Body of pancreas (tissue), 4 donors: ENCODE results near the gene UBE2E2. TPM values are rescaled to one million over a fixed set of nuclear protein-coding genes. Genes with fewer than 3 reads are reported as not detected.

ENCODE experiments used
- ATAC-seq: fragments of 150-250 bp; one replicate; pipeline ENCODE4 v1.9.1; 2016
- DNase-seq, 4 donors: peaks; one replicate each; pipeline ENCODE4 v3.0.0-alpha.2; 2019
- H3K27ac ChIP-seq, 4 donors: fragments of 200-600 bp; sonication (generic); 1 replicate in 3 of 4; 2 replicates in 1 of 4; pipeline versions ENCODE4 v1.5.1 to v1.6.1; 2016 to 2019; ENCODE audit warnings: mild to moderate bottlenecking in 1 of 4, mixed read lengths in 1 of 4, moderate library complexity in 1 of 4
- H3K27me3 ChIP-seq, 2 donors: fragments of 200-600 bp; sonication (generic); one replicate each; pipeline ENCODE4 v1.6.0; 2016; ENCODE audit warnings: mild to moderate bottlenecking in 1 of 2
- H3K36me3 ChIP-seq, 2 donors: fragments of 200-600 bp; sonication (generic); replicated peaks in 1 of 2; 2 replicates each; pipeline ENCODE4 v1.5.1; 2016; ENCODE audit warnings: low read depth in 2 of 2; ENCODE audit not compliant: insufficient read depth in 1 of 2
- H3K4me1 ChIP-seq: fragments of 200-600 bp; sonication (generic); one replicate; pipeline ENCODE4 v1.6.0; 2016
- H3K4me3 ChIP-seq, 2 donors: fragments of 200-600 bp; sonication (generic); 1 replicate in 1 of 2; 2 replicates in 1 of 2; pipeline ENCODE4 v1.5.1; 2016 to 2019
- H3K9me3 ChIP-seq, 3 donors: fragments of 200-600 bp; sonication (generic); 1 replicate in 2 of 3; 2 replicates in 1 of 3; pipeline ENCODE4 v1.5.1; 2016
- CTCF ChIP-seq, 7 experiments: fragments of 450-650 bp in 4 of 7; fragments of 200-600 bp in 3 of 7; sonication (generic) in 3 of 7; IDR thresholded peaks; one replicate each; pipeline ENCODE4 v1.5.1; 2016 to 2019; ENCODE audit warnings: antibody characterized with exemption in 7 of 7
- POLR2A ChIP-seq, 3 donors: fragments of 450-650 bp; IDR thresholded peaks; one replicate each; pipeline ENCODE4 v1.6.1; 2016; ENCODE audit warnings: antibody characterized with exemption in 3 of 3, mild to moderate bottlenecking in 2 of 3
- WGBS, 2 donors: methylation state at CpG; one replicate each; pipeline ENCODE4 v1.1.5; 2017; 5-methylcytosine and 5-hydroxymethylcytosine counted together
- intact Hi-C: fragments of 100-400 bp; cut with DNase I; formaldehyde crosslinking; loops from one replicate; pipeline ENCODE4 v1.15.1; 2023
- total RNA-seq, 2 donors: library from RNA; depleted of rRNA; stranded (reverse); fragments of >200 nt; gene quantifications; one replicate each; pipeline ENCODE4 v1.1.0, GENCODE V29; 2016

UBE2E2 gene
- total RNA-seq, 2 donors from 2014 or later = 7.8 to 23.7 TPM

- TF ChIP-seq POLR2A (IDR thresholded peaks at IDR 0.05) = no peak
- no peak for TF ChIP-seq CTCF (IDR thresholded peaks at IDR 0.05)
- no peak for DNase-seq
- Histone ChIP-seq H3K4me1 (no peaks in the 10 kb centered on the region), H3K36me3 (no peaks in the 10 kb centered on the region), H3K4me3 (no peak overlapping the region), H3K9me3 (peaks cover 0 to 6% (median 0%) of the 10 kb centered on the region in 3 donors), H3K27ac (no peak overlapping the region), H3K27me3 (no peaks in the 10 kb centered on the region)
- no peak for ATAC-seq
- intact Hi-C loops = no loop called here
- 77 to 94% methylated on average over 4 of the region's 4 CpGs for WGBS, 2 donors
Observed at GRCh38 chr3:23474580-23475357, 271.6 kb downstream of the UBE2E2 start.

GRCh38 chr3:23475446-23475845, 272.3 kb downstream of the UBE2E2 start:
- ATAC-seq = no peak
- Histone ChIP-seq H3K9me3 (peaks cover 0 to 6% (median 0%) of the 10 kb centered on the region in 3 donors), H3K4me1 (no peaks in the 10 kb centered on the region), H3K4me3 (no peak overlapping the region), H3K27me3 (no peaks in the 10 kb centered on the region), H3K36me3 (no peaks in the 10 kb centered on the region), H3K27ac (no peak overlapping the region)
- WGBS, 2 donors = 71 to 79% methylated on average over 2 of the region's 2 CpGs
- intact Hi-C loops = no loop called here
- no peak for DNase-seq
- TF ChIP-seq POLR2A (IDR thresholded peaks at IDR 0.05) (no peak), CTCF (IDR thresholded peaks at IDR 0.05) (no peak)

- Histone ChIP-seq H3K4me3 (no peak overlapping the region), H3K4me1 (no peaks in the 10 kb centered on the region), H3K36me3 (no peaks in the 10 kb centered on the region), H3K9me3 (peaks cover 0 to 6% (median 0%) of the 10 kb centered on the region in 3 donors), H3K27ac (no peak overlapping the region), H3K27me3 (no peaks in the 10 kb centered on the region)
- 66 to 92% methylated on average over 2 to 3 of the region's 3 CpGs for WGBS, 2 donors
- ATAC-seq (no peak), DNase-seq (no peak)
- TF ChIP-seq CTCF (IDR thresholded peaks at IDR 0.05) = no peak
- intact Hi-C loops = no loop called here
Observed at GRCh38 chr3:23479026-23479425, 275.9 kb downstream of the UBE2E2 start.

GRCh38 chr3:23479615-23480328, 276.6 kb downstream of the UBE2E2 start:
- ATAC-seq = no peak
- no peak overlapping the region for H3K27ac ChIP-seq
- no peaks in the 10 kb centered on the region for H3K36me3 ChIP-seq
- H3K9me3 ChIP-seq = peaks cover 0 to 6% (median 0%) of the 10 kb centered on the region in 3 donors
- TF ChIP-seq CTCF (IDR thresholded peaks at IDR 0.05) (no peak), POLR2A (IDR thresholded peaks at IDR 0.05) (no peak)
- 81 to 100% methylated on average over 2 to 6 of the region's 7 CpGs for WGBS, 2 donors
- no peaks in the 10 kb centered on the region for H3K4me1 ChIP-seq
- intact Hi-C loops = no loop called here
- H3K27me3 ChIP-seq = no peaks in the 10 kb centered on the region
- H3K4me3 ChIP-seq = no peak overlapping the region
- no peak for DNase-seq
